ENCODE data around the gene CYP20A1. TPM values are rescaled to one million over a fixed set of nuclear protein-coding genes. Genes with fewer than 3 reads are reported as not detected.
A peak's percentile ranks its signal among the peaks of the same experiment; 100 is the strongest.
"Not testable (repeated sequence)": the region's sequence is repeated elsewhere in the genome, so short reads cannot be mapped to it uniquely, and the experiment has no call there.

Gene CYP20A1
- total RNA-seq, 1 donor, result 51.4 TPM

GRCh38 chr2:203341741-203342310 is 103.0 kb downstream of the CYP20A1 start:
- Histone ChIP-seq H3K79me2 (ENCODE audit: insufficient read depth, low read length) (peaks cover 94% of the 10 kb centered on the region), H3K9me3 (ENCODE audit: low read depth, low read length) (no peaks in the 10 kb centered on the region), H3K4me3 (ENCODE audit: insufficient read depth, low read length) (no peak overlapping the region), H3K27me3 (ENCODE audit: insufficient read depth, low read length) (no peaks in the 10 kb centered on the region), H2AFZ (ENCODE audit: low read length) (no peak overlapping the region), H3K4me1 (ENCODE audit: insufficient read depth, low read length) (peaks cover 16% of the 10 kb centered on the region), H3K27ac (ENCODE audit: low read depth, low read length) (peak overlapping the region; percentile 44), H3K36me3 (ENCODE audit: insufficient read depth, low read length) (peaks cover 7% of the 10 kb centered on the region), H3K4me2 (ENCODE audit: insufficient read depth, low read length) (no peak overlapping the region), H4K20me1 (ENCODE audit: insufficient read depth, low read length) (peaks cover 16% of the 10 kb centered on the region)
- no peak for DNase-seq (ENCODE audit: insufficient read length, low spot score, missing footprints)
- TF ChIP-seq, protein P1, sequence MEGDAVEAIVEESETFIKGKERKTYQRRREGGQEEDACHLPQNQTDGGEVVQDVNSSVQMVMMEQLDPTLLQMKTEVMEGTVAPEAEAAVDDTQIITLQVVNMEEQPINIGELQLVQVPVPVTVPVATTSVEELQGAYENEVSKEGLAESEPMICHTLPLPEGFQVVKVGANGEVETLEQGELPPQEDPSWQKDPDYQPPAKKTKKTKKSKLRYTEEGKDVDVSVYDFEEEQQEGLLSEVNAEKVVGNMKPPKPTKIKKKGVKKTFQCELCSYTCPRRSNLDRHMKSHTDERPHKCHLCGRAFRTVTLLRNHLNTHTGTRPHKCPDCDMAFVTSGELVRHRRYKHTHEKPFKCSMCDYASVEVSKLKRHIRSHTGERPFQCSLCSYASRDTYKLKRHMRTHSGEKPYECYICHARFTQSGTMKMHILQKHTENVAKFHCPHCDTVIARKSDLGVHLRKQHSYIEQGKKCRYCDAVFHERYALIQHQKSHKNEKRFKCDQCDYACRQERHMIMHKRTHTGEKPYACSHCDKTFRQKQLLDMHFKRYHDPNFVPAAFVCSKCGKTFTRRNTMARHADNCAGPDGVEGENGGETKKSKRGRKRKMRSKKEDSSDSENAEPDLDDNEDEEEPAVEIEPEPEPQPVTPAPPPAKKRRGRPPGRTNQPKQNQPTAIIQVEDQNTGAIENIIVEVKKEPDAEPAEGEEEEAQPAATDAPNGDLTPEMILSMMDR (IDR thresholded peaks at IDR 0.05; ENCODE audit: extremely low read depth, low read depth, low read length), result no peak

DNA sequence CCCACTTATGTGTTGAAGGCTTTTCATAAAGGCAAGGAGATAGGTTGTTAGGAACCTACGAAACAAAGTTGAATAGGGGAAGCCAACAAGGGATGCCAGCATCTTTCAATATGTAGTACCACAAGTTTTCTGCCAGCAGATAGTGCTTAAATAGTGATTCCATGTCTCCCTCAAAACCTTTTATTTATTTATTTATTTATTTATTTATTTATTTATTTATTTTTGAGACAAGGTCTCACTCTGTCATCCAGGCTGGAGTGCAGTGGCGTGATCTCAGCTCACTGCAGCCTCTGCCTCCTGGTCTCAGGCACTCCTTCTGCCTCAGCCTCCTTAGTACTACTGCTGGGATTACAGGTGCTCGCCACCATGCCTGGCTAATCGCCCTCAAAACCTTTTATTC is 103.6 kb downstream of the CYP20A1 start:
- H3K36me3 ChIP-seq (ENCODE audit: insufficient read depth, low read length); H3K27me3 ChIP-seq (ENCODE audit: insufficient read depth, low read length); H3K9me3 ChIP-seq (ENCODE audit: low read depth, low read length); DNase-seq (ENCODE audit: insufficient read length, low spot score, missing footprints); H2AFZ ChIP-seq (ENCODE audit: low read length); H3K4me2 ChIP-seq (ENCODE audit: insufficient read depth, low read length); H3K27ac ChIP-seq (ENCODE audit: low read depth, low read length); H3K4me3 ChIP-seq (ENCODE audit: insufficient read depth, low read length): not testable (repeated sequence)
- H3K79me2 ChIP-seq (ENCODE audit: insufficient read depth, low read length), result peaks cover 94% of the 10 kb centered on the region
- H3K4me1 ChIP-seq (ENCODE audit: insufficient read depth, low read length), result peaks cover 16% of the 10 kb centered on the region
- peaks cover 16% of the 10 kb centered on the region for H4K20me1 ChIP-seq (ENCODE audit: insufficient read depth, low read length)

- Histone ChIP-seq H3K4me1 (ENCODE audit: insufficient read depth, low read length) (peaks cover 16% of the 10 kb centered on the region), H3K4me3 (ENCODE audit: insufficient read depth, low read length) (no peak overlapping the region), H3K79me2 (ENCODE audit: insufficient read depth, low read length) (peaks cover 96% of the 10 kb centered on the region), H3K4me2 (ENCODE audit: insufficient read depth, low read length) (no peak overlapping the region), H2AFZ (ENCODE audit: low read length) (no peak overlapping the region), H3K9me3 (ENCODE audit: low read depth, low read length) (no peaks in the 10 kb centered on the region), H3K27ac (ENCODE audit: low read depth, low read length) (no peak overlapping the region), H3K36me3 (ENCODE audit: insufficient read depth, low read length) (peaks cover 7% of the 10 kb centered on the region), H3K27me3 (ENCODE audit: insufficient read depth, low read length) (no peaks in the 10 kb centered on the region), H4K20me1 (ENCODE audit: insufficient read depth, low read length) (peaks cover 16% of the 10 kb centered on the region)
- no peak for DNase-seq (ENCODE audit: insufficient read length, low spot score, missing footprints)
- TF ChIP-seq, protein P1 (IDR thresholded peaks at IDR 0.05; ENCODE audit: extremely low read depth, low read depth, low read length), result no peak
These were observed 105.8 kb downstream of the CYP20A1 start for GRCh38 chr2:203344667-203345066.

- no peak overlapping the region for H3K27ac ChIP-seq (ENCODE audit: low read depth, low read length)
- no peaks in the 10 kb centered on the region for H3K27me3 ChIP-seq (ENCODE audit: insufficient read depth, low read length)
- no peaks in the 10 kb centered on the region for H3K9me3 ChIP-seq (ENCODE audit: low read depth, low read length)
- H2AFZ ChIP-seq (ENCODE audit: low read length), result no peak overlapping the region
- H4K20me1 ChIP-seq (ENCODE audit: insufficient read depth, low read length), result peaks cover 14% of the 10 kb centered on the region
- H3K4me2 ChIP-seq (ENCODE audit: insufficient read depth, low read length), result no peak overlapping the region
- peaks cover 7% of the 10 kb centered on the region for H3K36me3 ChIP-seq (ENCODE audit: insufficient read depth, low read length)
- peaks cover 3% of the 10 kb centered on the region for H3K4me1 ChIP-seq (ENCODE audit: insufficient read depth, low read length)
- H3K79me2 ChIP-seq (ENCODE audit: insufficient read depth, low read length), result peaks cover 96% of the 10 kb centered on the region
- no peak for DNase-seq (ENCODE audit: insufficient read length, low spot score, missing footprints)
- no peak overlapping the region for H3K4me3 ChIP-seq (ENCODE audit: insufficient read depth, low read length)
- TF ChIP-seq, protein P1 (IDR thresholded peaks at IDR 0.05; ENCODE audit: extremely low read depth, low read depth, low read length), result no peak
These were observed 107.8 kb downstream of the CYP20A1 start for GRCh38 chr2:203346612-203347011.

Measured in osteoblast (primary cell).